GM19372 (cell line): ENCODE data around the gene ARRDC3.

ENCODE experiments used
- ATAC-seq: cut with Tn5 transposase; IDR thresholded peaks from one replicate; pipeline ENCODE4 v1.9.1; 2021; ENCODE audit warnings: mild to moderate bottlenecking, low read depth, moderate library complexity; ENCODE audit not compliant: unreplicated experiment

The ARRDC3 gene

DNA sequence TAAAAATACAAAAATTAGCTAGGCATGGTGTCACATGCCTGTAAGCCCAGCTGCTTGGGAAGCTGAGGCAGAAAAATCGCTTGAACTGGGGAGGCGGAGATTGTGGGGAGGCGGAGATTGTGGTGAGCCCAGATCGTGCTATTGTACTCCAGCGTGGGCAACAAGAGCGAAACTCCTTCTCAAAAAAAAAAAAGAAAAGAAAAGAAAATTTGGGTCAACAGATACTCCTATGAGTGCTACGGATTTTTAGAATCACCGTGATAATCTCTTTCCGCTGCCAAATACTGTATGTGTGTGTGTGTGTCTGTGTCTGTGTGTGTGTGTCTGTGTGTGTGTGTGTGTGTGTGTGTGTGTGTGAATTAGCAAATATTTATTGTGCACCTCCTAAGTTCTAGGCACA is 64.4 kb downstream of the ARRDC3 start:
- no peak for ATAC-seq
